Body of pancreas (tissue), 4 donors: ENCODE measurements around the gene EPHB1. TPM values are rescaled to one million over a fixed set of nuclear protein-coding genes. Genes with fewer than 3 reads are reported as not detected.

Experiments
- ATAC-seq: fragments of 150-250 bp; one replicate; pipeline ENCODE4 v1.9.1; 2016
- DNase-seq, 4 donors: peaks; one replicate each; pipeline ENCODE4 v3.0.0-alpha.2; 2019
- H3K27ac ChIP-seq, 4 donors: fragments of 200-600 bp; sonication (generic); 1 replicate in 3 of 4; 2 replicates in 1 of 4; pipeline versions ENCODE4 v1.5.1 to v1.6.1; 2016 to 2019; ENCODE audit warnings: mild to moderate bottlenecking in 1 of 4, mixed read lengths in 1 of 4, moderate library complexity in 1 of 4
- H3K27me3 ChIP-seq, 2 donors: fragments of 200-600 bp; sonication (generic); one replicate each; pipeline ENCODE4 v1.6.0; 2016; ENCODE audit warnings: mild to moderate bottlenecking in 1 of 2
- H3K36me3 ChIP-seq, 2 donors: fragments of 200-600 bp; sonication (generic); replicated peaks in 1 of 2; 2 replicates each; pipeline ENCODE4 v1.5.1; 2016; ENCODE audit warnings: low read depth in 2 of 2; ENCODE audit not compliant: insufficient read depth in 1 of 2
- H3K4me1 ChIP-seq: fragments of 200-600 bp; sonication (generic); one replicate; pipeline ENCODE4 v1.6.0; 2016
- H3K4me3 ChIP-seq, 2 donors: fragments of 200-600 bp; sonication (generic); 1 replicate in 1 of 2; 2 replicates in 1 of 2; pipeline ENCODE4 v1.5.1; 2016 to 2019
- H3K9me3 ChIP-seq, 3 donors: fragments of 200-600 bp; sonication (generic); 1 replicate in 2 of 3; 2 replicates in 1 of 3; pipeline ENCODE4 v1.5.1; 2016
- POLR2A ChIP-seq, 3 donors: fragments of 450-650 bp; IDR thresholded peaks; one replicate each; pipeline ENCODE4 v1.6.1; 2016; ENCODE audit warnings: antibody characterized with exemption in 3 of 3, mild to moderate bottlenecking in 2 of 3
- WGBS, 2 donors: methylation state at CpG; one replicate each; pipeline ENCODE4 v1.1.5; 2017; 5-methylcytosine and 5-hydroxymethylcytosine counted together
- intact Hi-C: fragments of 100-400 bp; cut with DNase I; formaldehyde crosslinking; loops from one replicate; pipeline ENCODE4 v1.15.1; 2023
- total RNA-seq, 2 donors: library from RNA; depleted of rRNA; stranded (reverse); fragments of >200 nt; gene quantifications; one replicate each; pipeline ENCODE4 v1.1.0, GENCODE V29; 2016
- TF ChIP-seq, protein P1 (sequence below), 7 experiments: fragments of 450-650 bp in 4 of 7; fragments of 200-600 bp in 3 of 7; sonication (generic) in 3 of 7; IDR thresholded peaks; one replicate each; pipeline ENCODE4 v1.5.1; 2016 to 2019; ENCODE audit warnings: antibody characterized with exemption in 7 of 7

Gene EPHB1
- total RNA-seq, 2 donors from 2014 or later = 1.3 TPM; not detected in 1

DNA sequence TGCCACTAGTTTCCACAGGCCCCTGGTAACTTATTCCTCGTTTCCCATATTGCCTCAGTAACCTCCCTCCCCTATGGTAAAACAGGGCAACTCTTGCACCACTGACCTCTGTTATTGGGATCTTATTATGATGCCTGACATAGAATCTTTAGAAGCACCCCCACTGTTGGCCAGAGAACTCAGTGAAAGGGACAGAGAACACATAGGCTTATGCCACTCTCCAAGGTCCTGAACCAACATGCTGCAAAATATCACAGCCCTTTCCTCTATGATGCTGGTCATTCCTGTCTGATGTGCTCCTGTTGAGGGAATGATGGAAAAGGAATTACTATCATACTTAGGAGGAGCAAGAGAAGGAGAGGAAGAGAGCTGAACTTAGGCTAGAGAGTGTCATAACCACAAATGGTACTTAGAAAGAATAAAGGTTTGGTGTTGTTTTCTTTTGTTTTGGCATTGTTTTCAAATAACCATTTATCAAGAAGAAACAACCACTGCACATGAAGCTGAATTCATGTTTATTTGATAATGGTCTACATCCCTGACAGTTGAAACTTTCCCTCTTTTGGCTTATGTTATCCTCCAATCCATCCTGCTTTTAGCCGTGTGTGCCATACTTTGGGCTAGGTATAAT, 330.2 kb downstream of the EPHB1 start:
- 73 to 75% methylated on average over 2 of the region's 2 CpGs for WGBS, 2 donors
- intact Hi-C loops = no loop called here
- H3K27ac ChIP-seq = no peak overlapping the region
- H3K4me3 ChIP-seq = no peak overlapping the region
- ATAC-seq (no peak), DNase-seq (no peak)
- no peaks in the 10 kb centered on the region for H3K36me3 ChIP-seq
- H3K27me3 ChIP-seq = no peaks in the 10 kb centered on the region
- TF ChIP-seq, protein P1, sequence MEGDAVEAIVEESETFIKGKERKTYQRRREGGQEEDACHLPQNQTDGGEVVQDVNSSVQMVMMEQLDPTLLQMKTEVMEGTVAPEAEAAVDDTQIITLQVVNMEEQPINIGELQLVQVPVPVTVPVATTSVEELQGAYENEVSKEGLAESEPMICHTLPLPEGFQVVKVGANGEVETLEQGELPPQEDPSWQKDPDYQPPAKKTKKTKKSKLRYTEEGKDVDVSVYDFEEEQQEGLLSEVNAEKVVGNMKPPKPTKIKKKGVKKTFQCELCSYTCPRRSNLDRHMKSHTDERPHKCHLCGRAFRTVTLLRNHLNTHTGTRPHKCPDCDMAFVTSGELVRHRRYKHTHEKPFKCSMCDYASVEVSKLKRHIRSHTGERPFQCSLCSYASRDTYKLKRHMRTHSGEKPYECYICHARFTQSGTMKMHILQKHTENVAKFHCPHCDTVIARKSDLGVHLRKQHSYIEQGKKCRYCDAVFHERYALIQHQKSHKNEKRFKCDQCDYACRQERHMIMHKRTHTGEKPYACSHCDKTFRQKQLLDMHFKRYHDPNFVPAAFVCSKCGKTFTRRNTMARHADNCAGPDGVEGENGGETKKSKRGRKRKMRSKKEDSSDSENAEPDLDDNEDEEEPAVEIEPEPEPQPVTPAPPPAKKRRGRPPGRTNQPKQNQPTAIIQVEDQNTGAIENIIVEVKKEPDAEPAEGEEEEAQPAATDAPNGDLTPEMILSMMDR (IDR thresholded peaks at IDR 0.05) = no peak
- TF ChIP-seq POLR2A (IDR thresholded peaks at IDR 0.05) = no peak
- no peaks in the 10 kb centered on the region for H3K9me3 ChIP-seq
- no peaks in the 10 kb centered on the region for H3K4me1 ChIP-seq

DNA sequence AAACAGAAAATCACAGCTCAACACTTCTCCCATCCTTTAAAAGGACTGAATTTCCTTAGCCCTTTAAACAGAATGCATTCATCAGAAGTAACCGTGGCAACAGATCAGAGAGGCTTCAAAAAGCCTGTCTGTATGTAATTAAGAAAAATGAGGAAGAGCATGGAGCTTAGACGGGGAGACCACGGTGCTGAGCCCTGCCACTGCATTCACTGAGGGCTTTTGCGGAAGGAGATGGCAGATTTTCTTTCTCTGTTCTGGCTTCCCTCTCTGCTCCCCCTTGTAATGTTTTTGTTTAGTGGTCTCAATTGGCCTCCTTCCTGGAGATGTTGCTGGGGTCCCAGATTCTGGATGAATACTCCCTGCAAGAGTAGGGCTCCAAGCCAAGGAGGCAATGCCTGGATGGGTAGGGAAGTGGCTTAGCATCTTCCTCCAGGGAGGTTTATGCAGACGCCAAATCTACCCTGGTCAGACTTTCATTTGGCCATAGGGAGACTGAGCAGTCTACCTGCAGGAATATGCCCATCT, 332.9 kb downstream of the EPHB1 start:
- no peak for ATAC-seq
- intact Hi-C loops = no loop called here
- H3K27ac ChIP-seq = no peak overlapping the region
- H3K27me3 ChIP-seq = no peaks in the 10 kb centered on the region
- WGBS, 2 donors = 67 to 74% methylated on average over 5 of the region's 5 CpGs
- no peaks in the 10 kb centered on the region for H3K9me3 ChIP-seq
- H3K4me3 ChIP-seq = no peak overlapping the region
- no peak for DNase-seq
- TF ChIP-seq, protein P1 (IDR thresholded peaks at IDR 0.05) = no peak
- no peak for TF ChIP-seq POLR2A (IDR thresholded peaks at IDR 0.05)
- no peaks in the 10 kb centered on the region for H3K4me1 ChIP-seq
- no peaks in the 10 kb centered on the region for H3K36me3 ChIP-seq

DNA sequence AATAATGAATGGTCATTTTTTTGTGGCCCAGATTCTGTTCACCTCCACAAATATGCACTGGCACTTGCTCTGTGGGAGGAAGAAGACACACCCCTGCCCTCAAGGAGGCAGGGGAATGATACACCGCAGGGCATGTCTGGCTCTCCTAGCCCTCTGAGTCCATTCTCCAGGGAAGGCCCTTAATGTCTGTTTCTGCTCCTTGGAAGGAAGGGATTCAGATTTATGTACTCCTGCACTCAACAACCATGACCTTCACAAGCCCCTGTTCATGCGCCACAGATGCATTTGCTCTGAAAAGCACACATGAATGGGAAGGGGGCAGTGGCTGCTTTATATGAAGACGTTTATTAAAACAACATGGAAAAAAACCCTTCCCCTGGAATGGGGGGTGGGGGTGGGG, 333.8 kb downstream of the EPHB1 start:
- no peak for DNase-seq
- Histone ChIP-seq H3K36me3 (no peaks in the 10 kb centered on the region), H3K4me1 (no peaks in the 10 kb centered on the region), H3K27ac (no peak overlapping the region), H3K9me3 (no peaks in the 10 kb centered on the region), H3K4me3 (no peak overlapping the region), H3K27me3 (no peaks in the 10 kb centered on the region)
- ATAC-seq = no peak
- intact Hi-C loops = no loop called here
- TF ChIP-seq, protein P1 (IDR thresholded peaks at IDR 0.05) = no peak
- no peak for TF ChIP-seq POLR2A (IDR thresholded peaks at IDR 0.05)
- 67 to 79% methylated on average over 3 of the region's 3 CpGs for WGBS, 2 donors

DNA sequence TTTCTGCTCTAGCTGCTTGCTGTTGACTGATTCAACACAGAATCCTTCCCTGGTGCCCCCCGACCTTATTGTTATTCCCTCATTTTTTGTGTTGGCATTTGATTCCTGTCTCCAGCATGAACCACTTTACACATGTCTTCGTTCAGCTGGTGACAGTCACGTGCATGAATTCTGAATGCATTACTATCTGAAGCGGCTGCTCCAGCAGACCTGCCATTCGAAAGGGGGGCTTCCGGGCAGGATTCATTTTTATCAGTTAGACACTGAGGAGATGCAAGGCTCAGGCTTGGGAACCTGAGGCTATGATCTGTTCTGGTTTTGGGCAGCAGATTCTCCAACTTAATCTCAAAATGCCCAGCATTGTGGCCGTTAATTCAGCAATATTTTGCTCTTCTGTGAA, 336.2 kb downstream of the EPHB1 start:
- no peaks in the 10 kb centered on the region for H3K27me3 ChIP-seq
- no peak for TF ChIP-seq POLR2A (IDR thresholded peaks at IDR 0.05)
- TF ChIP-seq, protein P1 (IDR thresholded peaks at IDR 0.05) = no peak
- intact Hi-C loops = no loop called here
- ATAC-seq (no peak), DNase-seq (no peak)
- H3K4me1 ChIP-seq = no peaks in the 10 kb centered on the region
- H3K4me3 ChIP-seq = no peak overlapping the region
- 48 to 49% methylated on average over 7 of the region's 7 CpGs for WGBS, 2 donors
- H3K27ac ChIP-seq = no peak overlapping the region
- no peaks in the 10 kb centered on the region for H3K36me3 ChIP-seq
- no peaks in the 10 kb centered on the region for H3K9me3 ChIP-seq
